Activated T-cell treated with anti-CD3 and anti-CD28 coated beads, Interleukin-2, amount 50 U/mL, for 48 hours (primary cell): Measurements from ENCODE around the gene IFNA7.
"Not testable (repeated sequence)": the region's sequence is repeated elsewhere in the genome, so short reads cannot be mapped to it uniquely, and the experiment has no call there.

Source experiments
- DNase-seq, 2 experiments: peaks; one replicate each; pipeline ENCODE4 v3.0.0-alpha.2; 2020

IFNA7 gene

GRCh38 chr9:21174671-21175070, 27.3 kb downstream of the IFNA7 start:
- DNase-seq: no peak

- no peak for DNase-seq
Measured at GRCh38 chr9:21172156-21172555, 29.8 kb downstream of the IFNA7 start.

GRCh38 chr9:21171351-21171750, 30.7 kb downstream of the IFNA7 start:
- DNase-seq: no peak

GRCh38 chr9:21166560-21166959, 35.4 kb downstream of the IFNA7 start, which contains the start of gene IFNA21:
Gene IFNA21 (minus strand): TSS chr9:21166660. CDS start chr9:21166612, 48 bp downstream.
- DNase-seq: not testable (repeated sequence)

GRCh38 chr9:21165516-21165915, 36.5 kb downstream of the IFNA7 start:
- DNase-seq: no peak

- DNase-seq: no peak
Measured at GRCh38 chr9:21160178-21160577, 41.8 kb downstream of the IFNA7 start.

GRCh38 chr9:21155501-21155900, 46.5 kb downstream of the IFNA7 start:
- DNase-seq: no peak

GRCh38 chr9:21154018-21154608, 47.9 kb downstream of the IFNA7 start:
- DNase-seq: no peak

- DNase-seq: no peak
Measured at GRCh38 chr9:21153336-21154017, 48.5 kb downstream of the IFNA7 start.
